Keratinocyte (primary cell): Measurements from ENCODE around the gene HSFX1. TPM values are rescaled to one million over a fixed set of nuclear protein-coding genes. Genes with fewer than 3 reads are reported as not detected.
"Not testable (repeated sequence)": the region's sequence is repeated elsewhere in the genome, so short reads cannot be mapped to it uniquely, and the experiment has no call there.

ENCODE experiments used
- DNase-seq: peaks from one replicate; pipeline ENCODE4 v3.0.0-alpha.2; 2011; ENCODE audit warnings: low read depth, missing footprints, low spot score
- FAIRE-seq: peaks from 2 replicates; lab custom pipeline; 2011; peaks lifted over from hg19 to GRCh38; lab: Jason Lieb, UNC
- H2AFZ ChIP-seq: 2 replicates; pipeline ENCODE4 v1.6.0; 2012; ENCODE audit warnings: low read length, control low read depth, inconsistent platforms; ENCODE audit not compliant: control insufficient read depth
- H3K27ac ChIP-seq: 2 replicates; pipeline ENCODE4 v1.5.1; 2011; ENCODE audit warnings: low read length; ENCODE audit not compliant: control insufficient read depth, insufficient read depth
- H3K27me3 ChIP-seq: 3 replicates; pipeline ENCODE4 v1.6.0; 2011; ENCODE audit warnings: low read length; ENCODE audit not compliant: control insufficient read depth, insufficient read depth; ENCODE audit errors: extremely low read depth
- H3K36me3 ChIP-seq, 2 experiments: 2 replicates in 1 of 2; 3 replicates in 1 of 2; pipeline ENCODE4 v1.5.1; 2011; ENCODE audit warnings: low read length in 2 of 2, mild to moderate bottlenecking in 1 of 2; ENCODE audit not compliant: control insufficient read depth in 2 of 2, insufficient read depth in 2 of 2; ENCODE audit errors: extremely low read depth in 1 of 2
- H3K4me1 ChIP-seq: 3 replicates; pipeline ENCODE4 v1.5.1; 2011; ENCODE audit warnings: low read length; ENCODE audit not compliant: control insufficient read depth, insufficient read depth; ENCODE audit errors: extremely low read depth
- H3K4me2 ChIP-seq: 3 replicates; pipeline ENCODE4 v1.6.0; 2011; ENCODE audit warnings: low read depth, low read length; ENCODE audit not compliant: control insufficient read depth, insufficient read depth; ENCODE audit errors: extremely low read depth
- H3K4me3 ChIP-seq, 3 experiments: fragments of 200-600 bp in 1 of 3; sonication (generic) in 1 of 3; 2 replicates in 2 of 3; 3 replicates in 1 of 3; pipeline ENCODE4 v1.5.1; 2011 to 2016; ENCODE audit warnings: low read length in 3 of 3, mild to moderate bottlenecking in 3 of 3, control low read depth in 2 of 3, inconsistent platforms in 1 of 3, low read depth in 1 of 3, mixed read lengths in 1 of 3, mixed run types in 1 of 3, moderate library complexity in 1 of 3; ENCODE audit not compliant: control insufficient read depth in 2 of 3, insufficient read depth in 2 of 3; ENCODE audit errors: extremely low read depth in 1 of 3
- H3K79me2 ChIP-seq: 2 replicates; pipeline ENCODE4 v1.6.0; 2012; ENCODE audit warnings: low read length; ENCODE audit not compliant: control insufficient read depth, insufficient read depth
- H3K9ac ChIP-seq: 3 replicates; pipeline ENCODE4 v1.6.0; 2011; ENCODE audit warnings: low read length; ENCODE audit not compliant: control insufficient read depth, insufficient read depth; ENCODE audit errors: extremely low read depth
- H3K9me1 ChIP-seq: 3 replicates; pipeline ENCODE4 v1.6.0; 2011; ENCODE audit warnings: low read length; ENCODE audit not compliant: control insufficient read depth, insufficient read depth; ENCODE audit errors: extremely low read depth
- H3K9me3 ChIP-seq: 2 replicates; pipeline ENCODE4 v1.5.1; 2012; ENCODE audit warnings: low read depth, low read length; ENCODE audit not compliant: control insufficient read depth
- H4K20me1 ChIP-seq: 3 replicates; pipeline ENCODE4 v1.6.0; 2011; ENCODE audit warnings: low read length; ENCODE audit not compliant: control insufficient read depth, insufficient read depth; ENCODE audit errors: extremely low read depth
- CTCF ChIP-seq, 3 experiments: IDR thresholded peaks in 1 of 3; conservative IDR thresholded peaks in 1 of 3; optimal IDR thresholded peaks in 1 of 3; 2 replicates in 2 of 3; 3 replicates in 1 of 3; pipeline versions ENCODE3 to v1.5.1; 2011; ENCODE audit warnings: low read length in 3 of 3, mild to moderate bottlenecking in 3 of 3, moderate library complexity in 2 of 3, control low read depth in 1 of 3, inconsistent platforms in 1 of 3; ENCODE audit not compliant: insufficient read depth in 2 of 3; ENCODE audit errors: extremely low read depth in 1 of 3
- EZH2 ChIP-seq: IDR thresholded peaks from one replicate; pipeline ENCODE4 v1.6.1; 2012; ENCODE audit warnings: inconsistent platforms, mild to moderate bottlenecking, low read length, moderate library complexity
- dilution Hi-C: fragments of 300-500 bp; cut with MboI; formaldehyde crosslinking; loops from one replicate; pipeline ENCODE4 v1.7.0; 2020; ENCODE audit warnings: low sequenced_read_pairs; ENCODE audit not compliant: extremely low pct_ligation_motif_present
- polyA plus RNA-seq, 5 experiments: library from polyadenylated mRNA; depleted of rRNA in 3 of 5; stranded (reverse) in 3 of 5; stranded (forward) in 1 of 5; unstranded in 1 of 5; fragments of >200 nt; gene quantifications; 1 replicate in 1 of 5; 2 replicates in 3 of 5; 3 replicates in 1 of 5; pipeline versions ENCODE4 v1.2.1 to v1.2.3, GENCODE V29; 2011 to 2012; ENCODE audit warnings: missing spikeins in 2 of 5, low read depth in 1 of 5, low replicate concordance in 1 of 5

Gene HSFX1
- polyA plus RNA-seq, 1 donor (not counting 4 experiments of a cell fraction or from before 2014, with no cell fraction given): not detected

- H2AFZ ChIP-seq: no peak overlapping the region
- DNase-seq (no peak), FAIRE-seq (no peak)
- TF ChIP-seq EZH2 (no peak), CTCF (optimal IDR thresholded peaks at IDR 0.05 in 1 of 3, IDR thresholded peaks at IDR 0.05 in 1 of 3, conservative IDR thresholded peaks at IDR 0.05 in 1 of 3; ENCODE audit: extremely low read depth in 1 of 3, insufficient read depth in 2 of 3, low read length in 3 of 3) (no peak)
- no peak overlapping the region for H3K4me2 ChIP-seq
- H4K20me1 ChIP-seq: no peaks in the 10 kb centered on the region
- H3K27me3 ChIP-seq: no peaks in the 10 kb centered on the region
- no peaks in the 10 kb centered on the region for H3K4me1 ChIP-seq
- no peaks in the 10 kb centered on the region for H3K9me3 ChIP-seq
- H3K79me2 ChIP-seq: no peaks in the 10 kb centered on the region
- no peak overlapping the region for H3K27ac ChIP-seq
- no peak overlapping the region for H3K4me3 ChIP-seq
- H3K9me1 ChIP-seq: no peaks in the 10 kb centered on the region
- dilution Hi-C loops: no loop called here
- H3K36me3 ChIP-seq: no peaks in the 10 kb centered on the region
- H3K9ac ChIP-seq: no peak overlapping the region
These were observed 16.4 kb upstream of the HSFX1 start for GRCh38 chrX:149757206-149758067.

- H3K27ac ChIP-seq: no peak overlapping the region
- no peaks in the 10 kb centered on the region for H3K27me3 ChIP-seq
- no peaks in the 10 kb centered on the region for H3K9me1 ChIP-seq
- no peaks in the 10 kb centered on the region for H3K9me3 ChIP-seq
- H4K20me1 ChIP-seq: no peaks in the 10 kb centered on the region
- dilution Hi-C loops: no loop called here
- no peaks in the 10 kb centered on the region for H3K36me3 ChIP-seq
- H3K4me3 ChIP-seq: no peak overlapping the region
- H3K4me1 ChIP-seq: no peaks in the 10 kb centered on the region
- H2AFZ ChIP-seq: no peak overlapping the region
- no peak for DNase-seq
- no peak for FAIRE-seq
- TF ChIP-seq CTCF (optimal IDR thresholded peaks at IDR 0.05 in 1 of 3, IDR thresholded peaks at IDR 0.05 in 1 of 3, conservative IDR thresholded peaks at IDR 0.05 in 1 of 3; ENCODE audit: extremely low read depth in 1 of 3, insufficient read depth in 2 of 3, low read length in 3 of 3) (no peak), EZH2 (no peak)
- no peak overlapping the region for H3K9ac ChIP-seq
- H3K79me2 ChIP-seq: no peaks in the 10 kb centered on the region
- no peak overlapping the region for H3K4me2 ChIP-seq
These were observed 15.7 kb upstream of the HSFX1 start for GRCh38 chrX:149758068-149758714.

GRCh38 chrX:149758715-149759078 is 15.2 kb upstream of the HSFX1 start:
- H2AFZ ChIP-seq, H3K27me3 ChIP-seq, H3K36me3 ChIP-seq, H3K9me3 ChIP-seq, DNase-seq, H3K4me2 ChIP-seq, H3K9ac ChIP-seq, H3K27ac ChIP-seq, dilution Hi-C loops, H4K20me1 ChIP-seq, FAIRE-seq, H3K9me1 ChIP-seq, H3K4me3 ChIP-seq, H3K4me1 ChIP-seq, H3K79me2 ChIP-seq: not testable (repeated sequence)
